Left lung (tissue), 10 donors: ENCODE measurements around the gene PRTN3. TPM values are rescaled to one million over a fixed set of nuclear protein-coding genes. Genes with fewer than 3 reads are reported as not detected.

ENCODE experiments used
- ATAC-seq: fragments of 200-7000 bp; cut with Tn5 transposase; one replicate; pipeline ENCODE4 v1.9.1; 2020; ENCODE audit warnings: moderate library complexity
- DNase-seq, 4 donors: peaks; one replicate each; pipeline ENCODE4 v3.0.0-alpha.2; 2013 to 2020
- H3K27ac ChIP-seq, 2 donors: fragments of 200-600 bp; sonication (generic) in 1 of 2; one replicate each; pipeline versions ENCODE4 v1.5.0 to v1.8.0; 2020 to 2021
- H3K27me3 ChIP-seq, 2 donors: fragments of 200-600 bp; sonication (generic) in 1 of 2; one replicate each; pipeline versions ENCODE4 v1.5.0 to v1.8.0; 2020 to 2021
- H3K36me3 ChIP-seq, 2 donors: fragments of 200-600 bp; sonication (generic) in 1 of 2; one replicate each; pipeline versions ENCODE4 v1.5.0 to v1.8.0; 2020 to 2021
- H3K4me1 ChIP-seq, 2 donors: fragments of 200-600 bp; one replicate each; pipeline ENCODE4 v1.8.0; 2021
- H3K4me3 ChIP-seq, 2 donors: fragments of 200-600 bp; sonication (generic) in 1 of 2; one replicate each; pipeline versions ENCODE4 v1.5.0 to v1.8.0; 2020 to 2021; ENCODE audit warnings: mild to moderate bottlenecking in 1 of 2
- H3K9me3 ChIP-seq, 2 donors: fragments of 200-600 bp; sonication (generic) in 1 of 2; one replicate each; pipeline versions ENCODE4 v1.5.0 to v1.8.0; 2020 to 2021
- intact Hi-C, 2 donors: fragments of 100-400 bp; cut with DNase I; formaldehyde crosslinking; loops; one replicate each; pipeline versions ENCODE4 v1.11.2 to v1.14.2; 2022
- polyA plus RNA-seq, 6 donors: library from polyadenylated mRNA; unstranded; fragments of 120-200 nt; gene quantifications; one replicate each; pipeline ENCODE4 v1.2.1, GENCODE V29; 2013; ENCODE audit not compliant: insufficient read length in 6 of 6
- total RNA-seq, 2 donors: library from RNA; stranded (reverse); fragmentation: NEBNext Ultra II Directional; extraction: Animal tissue kit (Norgen Biotek cat#: 25700); gene quantifications; one replicate each; pipeline ENCODE4 v1.2.1, GENCODE V29; 2021
- TF ChIP-seq, protein P1 (sequence below), 2 donors: fragments of 200-600 bp; sonication (generic) in 1 of 2; IDR thresholded peaks; one replicate each; pipeline versions ENCODE4 v1.5.0 to v1.8.0; 2021; ENCODE audit warnings: antibody characterized with exemption in 2 of 2
- donor health status: DM: no; HTN: yes; CAD: no.
- donor health status: DM: no; HTN: no; CAD: no.

PRTN3 gene
- total and polyA plus RNA-seq, 8 donors: 0.55 to 3.8 (median 2.4) TPM

DNA sequence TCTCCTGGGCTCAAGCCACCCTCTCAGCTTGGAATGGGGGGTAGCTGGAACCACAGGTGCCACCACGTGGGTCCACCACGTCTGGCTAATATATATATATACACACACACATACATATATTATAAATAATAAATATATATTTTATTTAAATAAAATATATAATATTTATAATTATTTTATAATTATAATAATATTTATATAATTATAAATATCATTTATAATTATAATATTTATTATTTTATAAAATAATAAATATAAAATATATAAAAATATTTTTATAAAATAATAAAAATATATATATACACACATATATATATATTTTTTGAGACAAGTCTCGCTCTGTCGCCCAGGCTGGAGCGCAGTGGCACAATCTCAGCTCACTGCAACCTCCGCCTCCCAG, 13.8 kb downstream of the PRTN3 start:
- H3K27me3 ChIP-seq: peaks cover 9 to 52% of the 10 kb centered on the region in 2 donors

DNA sequence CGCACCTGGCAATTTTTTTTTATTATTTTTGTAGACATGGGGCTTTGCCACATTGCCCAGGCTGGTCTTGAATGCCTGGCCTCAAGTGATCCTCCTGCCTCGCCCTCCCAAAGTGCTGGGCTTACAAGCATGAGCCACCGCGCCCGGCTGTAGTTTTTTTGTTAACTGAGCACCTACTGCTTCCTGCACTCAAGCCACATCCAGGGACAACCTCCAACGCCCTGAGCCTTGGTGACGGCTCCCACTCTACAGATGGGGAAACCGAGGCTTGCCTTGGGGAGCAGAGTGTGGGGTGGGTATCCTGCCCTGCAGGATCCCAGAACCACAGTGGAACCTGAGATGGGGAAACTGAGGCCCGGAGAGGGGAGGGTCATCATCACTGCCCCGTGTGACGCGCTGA, 14.3 kb downstream of the PRTN3 start:
- intact Hi-C loops: loop anchor here in 1 of 2 donors (5.0 to 10.0 kb wide), 2 partner anchors 62 to 90 kb away; partner anchors contain the start of gene KISS1R

More for the DNA sequence above, 13.8 kb downstream of the PRTN3 start:
- TF ChIP-seq, protein P1, sequence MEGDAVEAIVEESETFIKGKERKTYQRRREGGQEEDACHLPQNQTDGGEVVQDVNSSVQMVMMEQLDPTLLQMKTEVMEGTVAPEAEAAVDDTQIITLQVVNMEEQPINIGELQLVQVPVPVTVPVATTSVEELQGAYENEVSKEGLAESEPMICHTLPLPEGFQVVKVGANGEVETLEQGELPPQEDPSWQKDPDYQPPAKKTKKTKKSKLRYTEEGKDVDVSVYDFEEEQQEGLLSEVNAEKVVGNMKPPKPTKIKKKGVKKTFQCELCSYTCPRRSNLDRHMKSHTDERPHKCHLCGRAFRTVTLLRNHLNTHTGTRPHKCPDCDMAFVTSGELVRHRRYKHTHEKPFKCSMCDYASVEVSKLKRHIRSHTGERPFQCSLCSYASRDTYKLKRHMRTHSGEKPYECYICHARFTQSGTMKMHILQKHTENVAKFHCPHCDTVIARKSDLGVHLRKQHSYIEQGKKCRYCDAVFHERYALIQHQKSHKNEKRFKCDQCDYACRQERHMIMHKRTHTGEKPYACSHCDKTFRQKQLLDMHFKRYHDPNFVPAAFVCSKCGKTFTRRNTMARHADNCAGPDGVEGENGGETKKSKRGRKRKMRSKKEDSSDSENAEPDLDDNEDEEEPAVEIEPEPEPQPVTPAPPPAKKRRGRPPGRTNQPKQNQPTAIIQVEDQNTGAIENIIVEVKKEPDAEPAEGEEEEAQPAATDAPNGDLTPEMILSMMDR (IDR thresholded peaks at IDR 0.05): no peak
- Histone ChIP-seq H3K4me1 (peaks cover 6 to 40% of the 10 kb centered on the region in 2 donors), H3K4me3 (no peak overlapping the region), H3K36me3 (no peaks in the 10 kb centered on the region), H3K9me3 (no peaks in the 10 kb centered on the region), H3K27ac (no peak overlapping the region)
- no peak for DNase-seq
- no peak for ATAC-seq
- intact Hi-C loops: loop anchor here in 1 of 2 donors (10.0 kb wide), 1 partner anchor 90 kb away; no protein-coding TSS in a partner anchor

DNA sequence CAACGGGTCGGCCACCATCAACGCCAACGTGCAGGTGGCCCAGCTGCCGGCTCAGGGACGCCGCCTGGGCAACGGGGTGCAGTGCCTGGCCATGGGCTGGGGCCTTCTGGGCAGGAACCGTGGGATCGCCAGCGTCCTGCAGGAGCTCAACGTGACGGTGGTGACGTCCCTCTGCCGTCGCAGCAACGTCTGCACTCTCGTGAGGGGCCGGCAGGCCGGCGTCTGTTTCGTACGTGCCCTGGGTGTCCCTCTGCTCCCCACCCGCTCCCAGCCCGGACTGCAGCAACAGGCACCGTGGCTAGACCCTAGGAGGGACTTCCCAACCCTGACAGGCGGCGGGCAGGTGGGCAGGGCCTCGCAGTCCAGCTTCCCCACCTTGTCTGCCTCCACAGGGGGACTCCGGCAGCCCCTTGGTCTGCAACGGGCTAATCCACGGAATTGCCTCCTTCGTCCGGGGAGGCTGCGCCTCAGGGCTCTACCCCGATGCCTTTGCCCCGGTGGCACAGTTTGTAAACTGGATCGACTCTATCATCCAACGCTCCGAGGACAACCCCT, 14.8 kb downstream of the PRTN3 start:
- no peak for DNase-seq
- no peaks in the 10 kb centered on the region for H3K36me3 ChIP-seq
- TF ChIP-seq, protein P1 (IDR thresholded peaks at IDR 0.05): no peak
- ATAC-seq: no peak
- intact Hi-C loops: loop anchor here in 1 of 2 donors (5.0 to 10.0 kb wide), 2 partner anchors 62 to 91 kb away; partner anchors contain the start of gene KISS1R
- peaks cover 9 to 61% of the 10 kb centered on the region in 2 donors for H3K27me3 ChIP-seq
- H3K9me3 ChIP-seq: no peaks in the 10 kb centered on the region
- no peak overlapping the region for H3K27ac ChIP-seq
- peaks cover 3 to 46% of the 10 kb centered on the region in 2 donors for H3K4me1 ChIP-seq
- no peak overlapping the region for H3K4me3 ChIP-seq

More for the DNA sequence above, 14.3 kb downstream of the PRTN3 start:
- Histone ChIP-seq H3K27ac (no peak overlapping the region), H3K27me3 (peaks cover 9 to 58% of the 10 kb centered on the region in 2 donors), H3K9me3 (no peaks in the 10 kb centered on the region), H3K36me3 (no peaks in the 10 kb centered on the region), H3K4me1 (peaks cover 6 to 46% of the 10 kb centered on the region in 2 donors), H3K4me3 (no peak overlapping the region)
- ATAC-seq (no peak), DNase-seq (no peak)
- TF ChIP-seq, protein P1 (IDR thresholded peaks at IDR 0.05): no peak

DNA sequence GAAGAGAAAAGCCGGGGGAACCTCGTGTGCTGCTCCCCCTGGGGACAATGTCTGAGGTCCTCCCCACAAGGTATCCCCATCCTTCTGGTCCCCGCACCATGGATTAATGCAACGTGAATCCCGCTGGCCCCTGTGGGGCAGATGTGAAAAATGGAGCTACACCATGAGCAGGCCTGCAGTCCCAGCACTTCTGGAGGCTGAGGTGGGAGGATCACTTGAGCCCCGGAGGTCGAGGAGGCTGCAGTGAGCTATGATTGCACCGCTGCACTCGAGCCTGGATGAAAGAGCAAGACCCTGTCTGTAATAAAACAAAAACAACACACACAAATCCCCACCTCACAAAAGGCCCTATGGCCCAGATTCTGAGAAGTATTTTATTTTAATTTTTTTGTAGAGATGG, 17.5 kb downstream of the PRTN3 start:
- Histone ChIP-seq H3K9me3 (no peaks in the 10 kb centered on the region), H3K36me3 (no peaks in the 10 kb centered on the region), H3K27ac (no peak overlapping the region), H3K4me3 (no peak overlapping the region), H3K4me1 (peaks cover 0 to 40% of the 10 kb centered on the region in 2 donors), H3K27me3 (peaks cover 1 to 45% of the 10 kb centered on the region in 2 donors)
- intact Hi-C loops: loop anchor here in 1 of 2 donors (5.0 to 10.0 kb wide), 2 partner anchors 59 to 93 kb away; partner anchors contain the start of gene KISS1R
- ATAC-seq: no peak
- TF ChIP-seq, protein P1 (IDR thresholded peaks at IDR 0.05): no peak
- DNase-seq: no peak
